ENCODE measurements around the gene KIAA1671.
"Not testable (repeated sequence)": the region's sequence is repeated elsewhere in the genome, so short reads cannot be mapped to it uniquely, and the experiment has no call there.

The KIAA1671 gene

GRCh38 chr22:24951942-24952836 lies at the start of gene KIAA1671:
Gene KIAA1671, plus strand, starts transcription at chr22:24952716. Its CDS starts 75,284 bp downstream, at chr22:25028000.
- Histone ChIP-seq H3K27me3 (ENCODE audit: insufficient read depth, low read length) (no peaks in the 10 kb centered on the region), H3K9ac (ENCODE audit: low read length) (no peak within 1 kb of the TSS), H3K9me3 (ENCODE audit: low read length) (no peaks in the 10 kb centered on the region), H4K20me1 (ENCODE audit: insufficient read depth, low read length) (no peaks in the 10 kb centered on the region), H3K4me3 (ENCODE audit: low read depth, low read length, poor library complexity, severe bottlenecking) (no peak within 1 kb of the TSS), H2AFZ (ENCODE audit: low read length) (no peak within 1 kb of the TSS), H3K79me2 (ENCODE audit: insufficient read depth, low read length) (no peaks in the 10 kb centered on the region), H3K36me3 (ENCODE audit: insufficient read depth, low read length) (no peaks in the 10 kb centered on the region), H3F3A (ENCODE audit: insufficient read depth, low read length) (no peaks in the 10 kb centered on the region), H3K4me2 (ENCODE audit: low read length) (no peak within 1 kb of the TSS), H3K9me2 (ENCODE audit: low read depth, low read length) (no peaks in the 10 kb centered on the region), H3K27ac (ENCODE audit: low read depth, low read length, poor library complexity, severe bottlenecking) (no peak within 1 kb of the TSS), H3K4me1 (ENCODE audit: insufficient read depth, low read length, severe bottlenecking) (no peaks in the 10 kb centered on the region)
- peak; percentile 17; the same call in 1 of the 2 replicates for TF ChIP-seq CTCF (IDR thresholded peaks at IDR 0.05; ENCODE audit: low read length)
- TF ChIP-seq EZH2 (IDR thresholded peaks at IDR 0.05; ENCODE audit: borderline replicate concordance, low read length): no peak

GRCh38 chr22:24905909-24906308 lies 46.6 kb upstream of the KIAA1671 start:
- no peaks in the 10 kb centered on the region for H4K20me1 ChIP-seq (ENCODE audit: insufficient read depth, low read length)
- H3K36me3 ChIP-seq (ENCODE audit: insufficient read depth, low read length): no peaks in the 10 kb centered on the region; the same call in 1 of the 2 replicates
- TF ChIP-seq CTCF (IDR thresholded peaks at IDR 0.05; ENCODE audit: low read length) (no peak), EZH2 (IDR thresholded peaks at IDR 0.05; ENCODE audit: borderline replicate concordance, low read length) (no peak)
- H3K4me2 ChIP-seq (ENCODE audit: low read length): no peak overlapping the region
- no peak overlapping the region for H3K4me3 ChIP-seq (ENCODE audit: low read depth, low read length, poor library complexity, severe bottlenecking)
- no peak overlapping the region for H2AFZ ChIP-seq (ENCODE audit: low read length)
- H3F3A ChIP-seq (ENCODE audit: insufficient read depth, low read length): no peaks in the 10 kb centered on the region
- H3K79me2 ChIP-seq (ENCODE audit: insufficient read depth, low read length): no peaks in the 10 kb centered on the region
- H3K9me2 ChIP-seq (ENCODE audit: low read depth, low read length): no peaks in the 10 kb centered on the region
- H3K27ac ChIP-seq (ENCODE audit: low read depth, low read length, poor library complexity, severe bottlenecking): no peak overlapping the region
- no peaks in the 10 kb centered on the region for H3K27me3 ChIP-seq (ENCODE audit: insufficient read depth, low read length)
- H3K9ac ChIP-seq (ENCODE audit: low read length): no peak overlapping the region
- no peaks in the 10 kb centered on the region for H3K4me1 ChIP-seq (ENCODE audit: insufficient read depth, low read length, severe bottlenecking)
- H3K9me3 ChIP-seq (ENCODE audit: low read length): peaks cover 8% of the 10 kb centered on the region; the same call in 1 of the 2 replicates

- not testable (repeated sequence) for H3K9me2 ChIP-seq (ENCODE audit: low read depth, low read length); H3K36me3 ChIP-seq (ENCODE audit: insufficient read depth, low read length); H3K4me2 ChIP-seq (ENCODE audit: low read length); H3K4me1 ChIP-seq (ENCODE audit: insufficient read depth, low read length, severe bottlenecking); H2AFZ ChIP-seq (ENCODE audit: low read length); H3K79me2 ChIP-seq (ENCODE audit: insufficient read depth, low read length); H3K27me3 ChIP-seq (ENCODE audit: insufficient read depth, low read length); H3K4me3 ChIP-seq (ENCODE audit: low read depth, low read length, poor library complexity, severe bottlenecking); H3F3A ChIP-seq (ENCODE audit: insufficient read depth, low read length); H3K27ac ChIP-seq (ENCODE audit: low read depth, low read length, poor library complexity, severe bottlenecking); H3K9me3 ChIP-seq (ENCODE audit: low read length); H4K20me1 ChIP-seq (ENCODE audit: insufficient read depth, low read length); H3K9ac ChIP-seq (ENCODE audit: low read length)
Measured at GRCh38 chr22:24907101-24907500, 45.4 kb upstream of the KIAA1671 start.
